Mesendoderm (in vitro differentiated cells): Measurements from ENCODE around the gene MTMR10.
A peak's percentile ranks its signal among the peaks of the same experiment; 100 is the strongest.

ENCODE experiments used
- DNase-seq: peaks from one replicate; pipeline ENCODE4 v3.0.0; 2013
- H2AK5ac ChIP-seq: 2 replicates; pipeline ENCODE4 v1.6.1; 2013; ENCODE audit warnings: low read length, inconsistent platforms
- H2BK120ac ChIP-seq: 2 replicates; pipeline ENCODE4 v1.6.1; 2013; ENCODE audit warnings: low read depth, mild to moderate bottlenecking, low read length, moderate library complexity, mixed read lengths
- H2BK15ac ChIP-seq: replicated peaks from 2 replicates; pipeline ENCODE4 v1.6.1; 2013; ENCODE audit warnings: low read depth, mild to moderate bottlenecking, moderate library complexity
- H2BK5ac ChIP-seq: 2 replicates; pipeline ENCODE4 v1.6.1; 2013; ENCODE audit warnings: low read length, inconsistent platforms
- H3K18ac ChIP-seq: 2 replicates; pipeline ENCODE4 v1.6.1; 2013; ENCODE audit warnings: mild to moderate bottlenecking, low read length, mixed read lengths
- H3K23ac ChIP-seq: one replicate; pipeline ENCODE4 v1.6.1; 2013; ENCODE audit warnings: low read length
- H3K27ac ChIP-seq: 2 replicates; pipeline ENCODE4 v1.5.1; 2013; ENCODE audit warnings: low read depth, mild to moderate bottlenecking, inconsistent platforms, low read length, moderate library complexity
- H3K27me3 ChIP-seq: 2 replicates; pipeline ENCODE4 v1.6.1; 2013; ENCODE audit warnings: low read length, control low read depth, mild to moderate bottlenecking, inconsistent platforms; ENCODE audit not compliant: insufficient read depth, poor library complexity
- H3K36me3 ChIP-seq: 2 replicates; pipeline ENCODE4 v1.6.1; 2013; ENCODE audit warnings: low read length, inconsistent platforms; ENCODE audit not compliant: control insufficient read depth, insufficient read depth
- H3K4ac ChIP-seq: one replicate; pipeline ENCODE4 v1.6.1; 2013; ENCODE audit warnings: low read depth, mild to moderate bottlenecking, low read length, moderate library complexity
- H3K4me1 ChIP-seq: 2 replicates; pipeline ENCODE4 v1.6.1; 2013; ENCODE audit warnings: low read depth, low read length, inconsistent platforms; ENCODE audit not compliant: control insufficient read depth
- H3K4me2 ChIP-seq: 2 replicates; pipeline ENCODE4 v1.6.1; 2013; ENCODE audit warnings: low read length
- H3K4me3 ChIP-seq: 2 replicates; pipeline ENCODE4 v1.5.1; 2013; ENCODE audit warnings: mild to moderate bottlenecking, low read length
- H3K56ac ChIP-seq: one replicate; pipeline ENCODE4 v1.6.1; 2013; ENCODE audit warnings: low read length
- H3K79me1 ChIP-seq: 2 replicates; pipeline ENCODE4 v1.6.1; 2013; ENCODE audit warnings: low read length, inconsistent platforms
- H3K79me2 ChIP-seq: 2 replicates; pipeline ENCODE4 v1.6.1; 2013; ENCODE audit warnings: mild to moderate bottlenecking, low read length; ENCODE audit not compliant: control insufficient read depth, insufficient read depth
- H3K9ac ChIP-seq: 2 replicates; pipeline ENCODE4 v1.6.1; 2013; ENCODE audit warnings: low read length, inconsistent platforms
- H4K5ac ChIP-seq: one replicate; pipeline ENCODE4 v1.6.1; 2013; ENCODE audit warnings: low read length
- H4K8ac ChIP-seq: one replicate; pipeline ENCODE4 v1.6.1; 2013; ENCODE audit warnings: low read depth, mild to moderate bottlenecking, control low read depth, low read length, moderate library complexity
- WGBS: extraction: QIAGEN DNeasy Blood & Tissue Kit; methylation state at CpG from one replicate; pipeline ENCODE4 v1.1.7; 2013; ENCODE audit warnings: low lambda C conversion rate, missing lambda C conversion rate; ENCODE audit not compliant: insufficient coverage; ENCODE audit errors: extremely low coverage; 5-methylcytosine and 5-hydroxymethylcytosine counted together

MTMR10 gene

DNA sequence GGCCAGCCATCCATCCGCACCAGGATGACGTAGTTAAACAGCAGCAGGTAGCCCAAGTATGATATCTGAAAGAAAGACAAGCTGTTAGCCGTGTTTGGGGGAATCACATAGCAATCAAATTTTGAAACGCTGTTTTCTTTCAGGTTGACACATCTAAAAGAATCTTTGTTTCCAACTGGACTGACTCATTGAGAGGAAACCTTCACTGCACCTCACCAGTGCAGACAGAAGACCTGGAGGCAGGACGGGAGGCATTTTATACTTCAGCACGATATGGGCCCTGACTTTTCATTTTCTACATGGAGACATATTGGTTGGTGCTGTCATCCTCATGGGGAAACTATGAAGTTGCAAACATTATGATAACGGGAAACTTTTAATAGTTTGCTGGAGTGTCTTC lies 44.2 kb upstream of the MTMR10 start:
- Histone ChIP-seq H3K27ac (no peak overlapping the region), H3K4ac (no peak overlapping the region)

DNA sequence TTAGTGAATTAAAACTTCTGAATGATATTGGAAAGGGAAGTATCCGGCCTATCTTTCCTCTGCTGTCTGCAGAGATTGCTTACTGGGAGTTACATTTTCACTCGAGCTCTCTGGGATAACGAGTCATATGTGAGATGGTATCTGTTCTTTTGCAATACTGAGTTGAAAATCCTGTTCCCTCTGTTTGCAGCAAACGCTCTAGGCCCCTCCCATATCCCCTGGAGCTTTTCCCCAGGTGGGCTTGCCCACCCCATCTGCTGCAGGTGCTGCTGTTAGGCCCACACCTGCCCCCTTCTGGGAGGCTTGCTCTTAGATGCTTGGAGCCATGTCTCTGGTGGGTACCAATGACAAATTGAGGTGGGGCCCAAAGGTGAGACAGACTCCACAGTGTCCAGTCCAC lies 42.7 kb upstream of the MTMR10 start:
- no peak overlapping the region for H4K5ac ChIP-seq
- H2AK5ac ChIP-seq, result no peak overlapping the region
- no peak overlapping the region for H3K23ac ChIP-seq
- no peak overlapping the region for H2BK120ac ChIP-seq
- WGBS, result no CpG with 5 or more reads among the region's 4 CpGs
- no peak overlapping the region for H3K18ac ChIP-seq
- no peak overlapping the region for H3K4me2 ChIP-seq
- no peaks in the 10 kb centered on the region for H3K4me1 ChIP-seq
- H3K79me2 ChIP-seq, result no peaks in the 10 kb centered on the region
- H3K79me1 ChIP-seq, result no peaks in the 10 kb centered on the region
- H3K56ac ChIP-seq, result no peak overlapping the region
- H2BK5ac ChIP-seq, result no peak overlapping the region
- peak; percentile 41 for DNase-seq
- H3K27me3 ChIP-seq, result no peaks in the 10 kb centered on the region
- H3K4me3 ChIP-seq, result no peak overlapping the region
- H3K4ac ChIP-seq, result no peak overlapping the region
- no peak overlapping the region for H3K27ac ChIP-seq
- H4K8ac ChIP-seq, result no peak overlapping the region
- H2BK15ac ChIP-seq, result no peak overlapping the region
- H3K36me3 ChIP-seq, result no peaks in the 10 kb centered on the region
- no peak overlapping the region for H3K9ac ChIP-seq

More for the DNA sequence above, 44.2 kb upstream of the MTMR10 start:
- H3K4me2 ChIP-seq, result no peak overlapping the region
- H4K8ac ChIP-seq, result no peak overlapping the region
- H2BK5ac ChIP-seq, result no peak overlapping the region
- H3K4me3 ChIP-seq, result no peak overlapping the region
- no peaks in the 10 kb centered on the region for H3K36me3 ChIP-seq
- H4K5ac ChIP-seq, result no peak overlapping the region
- H3K9ac ChIP-seq, result no peak overlapping the region
- no peak overlapping the region for H2BK120ac ChIP-seq
- no peaks in the 10 kb centered on the region for H3K4me1 ChIP-seq
- DNase-seq, result no peak
- WGBS, result no CpG with 5 or more reads among the region's 7 CpGs
- no peak overlapping the region for H3K56ac ChIP-seq
- H3K79me2 ChIP-seq, result no peaks in the 10 kb centered on the region
- no peaks in the 10 kb centered on the region for H3K27me3 ChIP-seq
- H2AK5ac ChIP-seq, result no peak overlapping the region
- no peak overlapping the region for H2BK15ac ChIP-seq
- H3K79me1 ChIP-seq, result no peaks in the 10 kb centered on the region
- H3K23ac ChIP-seq, result no peak overlapping the region
- no peak overlapping the region for H3K18ac ChIP-seq

DNA sequence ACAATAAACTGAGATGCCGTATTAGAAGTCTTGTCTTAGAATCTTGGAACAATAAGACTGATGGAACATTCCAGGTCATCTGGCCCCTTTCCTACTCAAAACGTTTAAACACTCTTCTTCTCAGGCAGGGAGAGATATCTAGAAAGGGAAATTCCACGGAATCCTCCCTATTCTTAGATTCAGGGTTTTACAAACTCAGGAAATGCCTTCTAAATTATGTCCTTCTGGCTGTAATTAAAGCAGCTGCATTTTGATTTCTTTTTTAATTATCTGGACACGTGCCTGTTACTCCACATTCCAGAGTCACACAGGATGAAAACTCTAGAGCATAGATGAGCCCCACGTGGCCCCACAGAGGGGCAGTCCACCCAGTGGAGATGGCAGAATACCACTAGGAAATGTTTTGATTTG lies 41.5 kb upstream of the MTMR10 start:
- Histone ChIP-seq H3K18ac (no peak overlapping the region), H2BK120ac (no peak overlapping the region), H2AK5ac (no peak overlapping the region), H3K4me3 (no peak overlapping the region), H3K23ac (no peak overlapping the region), H3K79me2 (no peaks in the 10 kb centered on the region), H3K56ac (no peak overlapping the region), H3K4ac (no peak overlapping the region), H3K27ac (no peak overlapping the region), H2BK5ac (no peak overlapping the region), H3K36me3 (no peaks in the 10 kb centered on the region), H3K4me1 (no peaks in the 10 kb centered on the region), H3K4me2 (no peak overlapping the region), H3K9ac (no peak overlapping the region), H2BK15ac (no peak overlapping the region), H3K27me3 (no peaks in the 10 kb centered on the region), H3K79me1 (no peaks in the 10 kb centered on the region), H4K8ac (no peak overlapping the region), H4K5ac (no peak overlapping the region)
- no CpG with 5 or more reads among the region's 5 CpGs for WGBS
- DNase-seq, result no peak

DNA sequence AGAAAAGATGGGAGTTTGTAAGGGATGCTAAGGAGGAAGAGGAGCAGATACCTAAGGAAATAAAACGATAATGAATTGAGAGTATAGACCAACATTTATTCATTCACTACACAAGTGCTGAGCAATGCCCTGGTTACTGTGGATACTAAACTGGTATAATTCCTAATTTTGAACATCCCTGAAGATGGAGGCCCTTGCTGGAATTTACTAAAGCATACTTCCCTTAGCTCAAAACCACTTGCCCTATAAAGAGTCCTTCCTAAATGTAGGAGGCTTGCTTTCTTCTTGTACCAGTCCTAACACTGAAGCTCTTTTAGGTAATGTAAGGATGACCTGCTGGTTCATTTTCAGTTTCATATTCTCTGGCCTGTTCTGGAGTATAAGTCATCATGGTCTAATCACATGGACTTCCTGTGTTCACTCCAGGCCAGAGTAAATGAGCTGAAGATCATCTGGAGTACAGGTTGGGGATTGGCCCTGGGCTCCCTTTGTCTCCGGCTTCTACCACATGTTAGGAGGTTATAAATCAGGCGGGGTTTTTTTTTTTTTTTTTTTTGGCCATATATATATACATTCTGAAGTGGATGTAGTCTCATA lies 40.1 kb upstream of the MTMR10 start:
- DNase-seq, result no peak
- WGBS, result no CpG with 5 or more reads among the region's 3 CpGs
- H2AK5ac ChIP-seq, result no peak overlapping the region

DNA sequence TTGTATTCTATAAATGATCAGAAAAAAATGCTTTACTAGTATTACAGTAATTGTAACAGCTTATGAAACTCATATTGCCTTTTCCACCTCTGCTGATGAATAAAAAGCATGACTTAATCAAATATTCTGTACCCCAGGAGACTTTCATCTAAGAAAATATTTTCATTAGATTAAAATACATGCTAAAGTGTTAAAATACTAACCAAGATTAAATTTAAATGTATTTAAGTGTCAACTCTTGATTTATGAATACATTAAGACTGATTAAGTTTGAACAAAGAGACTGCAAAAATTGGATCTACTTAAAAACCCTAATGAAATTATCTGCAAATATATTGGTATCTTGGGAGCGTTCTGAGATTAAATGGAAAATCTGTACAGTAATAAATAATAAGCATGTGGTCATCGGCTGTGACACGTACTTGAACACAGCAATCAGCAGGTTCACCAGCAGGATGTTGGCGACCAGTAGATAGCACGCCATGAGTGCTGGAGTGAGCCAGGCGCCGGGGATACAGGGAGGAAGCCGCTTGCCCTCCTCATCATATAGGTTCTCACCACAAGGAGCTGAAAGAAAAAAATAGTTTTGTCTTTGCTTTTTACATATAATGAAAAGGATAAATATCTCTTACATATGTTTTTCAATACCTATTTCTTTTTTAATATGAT lies 36.6 kb upstream of the MTMR10 start:
- no peak overlapping the region for H2AK5ac ChIP-seq
- H2BK5ac ChIP-seq, result no peak overlapping the region
- no peaks in the 10 kb centered on the region for H3K27me3 ChIP-seq
- no CpG with 5 or more reads among the region's 8 CpGs for WGBS
- H2BK120ac ChIP-seq, result no peak overlapping the region
- H3K79me1 ChIP-seq, result no peaks in the 10 kb centered on the region
- peaks cover 11% of the 10 kb centered on the region for H3K4me1 ChIP-seq
- H4K8ac ChIP-seq, result no peak overlapping the region
- DNase-seq, result no peak
- no peak overlapping the region for H3K4me2 ChIP-seq
- H3K4me3 ChIP-seq, result no peak overlapping the region
- no peak overlapping the region for H3K23ac ChIP-seq
- H3K36me3 ChIP-seq, result no peaks in the 10 kb centered on the region
- H3K4ac ChIP-seq, result no peak overlapping the region
- no peak overlapping the region for H3K56ac ChIP-seq
- no peak overlapping the region for H3K9ac ChIP-seq
- H3K79me2 ChIP-seq, result no peaks in the 10 kb centered on the region
- H4K5ac ChIP-seq, result no peak overlapping the region
- no peak overlapping the region for H3K18ac ChIP-seq
- H2BK15ac ChIP-seq, result no peak overlapping the region
- H3K27ac ChIP-seq, result no peak overlapping the region

More for the DNA sequence above, 40.1 kb upstream of the MTMR10 start:
- no peak overlapping the region for H3K27ac ChIP-seq
- H3K27me3 ChIP-seq, result no peaks in the 10 kb centered on the region
- no peaks in the 10 kb centered on the region for H3K79me2 ChIP-seq
- no peak overlapping the region for H3K4me3 ChIP-seq
- no peak overlapping the region for H3K4me2 ChIP-seq
- H3K56ac ChIP-seq, result no peak overlapping the region
- H2BK15ac ChIP-seq, result no peak overlapping the region
- H3K79me1 ChIP-seq, result no peaks in the 10 kb centered on the region
- no peak overlapping the region for H2BK5ac ChIP-seq
- no peaks in the 10 kb centered on the region for H3K4me1 ChIP-seq
- H3K36me3 ChIP-seq, result no peaks in the 10 kb centered on the region
- H3K18ac ChIP-seq, result no peak overlapping the region
- no peak overlapping the region for H3K23ac ChIP-seq
- no peak overlapping the region for H2BK120ac ChIP-seq
- H4K5ac ChIP-seq, result no peak overlapping the region
- H3K9ac ChIP-seq, result no peak overlapping the region
- H3K4ac ChIP-seq, result no peak overlapping the region
- no peak overlapping the region for H4K8ac ChIP-seq

DNA sequence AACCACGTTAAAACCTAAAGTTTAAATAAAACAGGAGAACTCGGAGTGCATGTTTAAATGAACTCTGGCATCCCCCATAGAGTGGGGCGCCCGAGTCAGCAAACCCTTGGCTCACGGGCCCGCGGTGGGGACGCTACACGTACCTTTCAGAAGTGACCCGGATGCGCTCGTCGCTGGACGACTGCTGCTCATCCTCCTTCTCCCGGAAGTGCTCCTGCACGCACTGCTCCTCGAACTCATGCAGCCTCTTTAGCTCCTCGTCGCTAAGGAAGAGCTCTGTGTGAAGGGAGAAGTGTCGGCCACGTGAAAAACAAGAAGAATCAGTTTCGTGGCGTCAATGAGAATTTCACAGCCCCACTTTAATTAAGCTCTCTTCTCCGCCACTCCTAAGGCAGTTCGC lies 34.6 kb upstream of the MTMR10 start:
- H3K23ac ChIP-seq, result no peak overlapping the region
- H3K4me3 ChIP-seq, result no peak overlapping the region
- no peaks in the 10 kb centered on the region for H3K27me3 ChIP-seq
- H3K27ac ChIP-seq, result no peak overlapping the region
- no peak overlapping the region for H2BK15ac ChIP-seq
- no peak overlapping the region for H2AK5ac ChIP-seq
- no peak overlapping the region for H3K4me2 ChIP-seq
- H4K5ac ChIP-seq, result no peak overlapping the region
- H2BK5ac ChIP-seq, result no peak overlapping the region
- no peak overlapping the region for H2BK120ac ChIP-seq
- no peaks in the 10 kb centered on the region for H3K79me1 ChIP-seq
- no peak overlapping the region for H3K18ac ChIP-seq
- H3K56ac ChIP-seq, result no peak overlapping the region
- no CpG with 5 or more reads among the region's 25 CpGs for WGBS
- H3K9ac ChIP-seq, result no peak overlapping the region
- DNase-seq, result no peak
- H3K79me2 ChIP-seq, result no peaks in the 10 kb centered on the region
- no peak overlapping the region for H3K4ac ChIP-seq
- H3K4me1 ChIP-seq, result peaks cover 11% of the 10 kb centered on the region
- H4K8ac ChIP-seq, result no peak overlapping the region
- no peaks in the 10 kb centered on the region for H3K36me3 ChIP-seq
